ENCODE results near the gene ACSS1.

- TF ChIP-seq GATA2 (IDR thresholded peaks at IDR 0.05; ENCODE audit: low read depth, low read length) (no peak), GATA3 (IDR thresholded peaks at IDR 0.05; ENCODE audit: low read depth, low read length) (no peak)
Observed at GRCh38 chr20:24958506-24959385, 99.2 kb downstream of the ACSS1 start.
